ENCODE measurements around the gene PTPN6. TPM values are rescaled to one million over a fixed set of nuclear protein-coding genes. Genes with fewer than 3 reads are reported as not detected.
A peak's percentile ranks its signal among the peaks of the same experiment; 100 is the strongest.

The PTPN6 gene
- total RNA-seq, 2 experiments from 2014 or later = 354 to 397 TPM

DNA sequence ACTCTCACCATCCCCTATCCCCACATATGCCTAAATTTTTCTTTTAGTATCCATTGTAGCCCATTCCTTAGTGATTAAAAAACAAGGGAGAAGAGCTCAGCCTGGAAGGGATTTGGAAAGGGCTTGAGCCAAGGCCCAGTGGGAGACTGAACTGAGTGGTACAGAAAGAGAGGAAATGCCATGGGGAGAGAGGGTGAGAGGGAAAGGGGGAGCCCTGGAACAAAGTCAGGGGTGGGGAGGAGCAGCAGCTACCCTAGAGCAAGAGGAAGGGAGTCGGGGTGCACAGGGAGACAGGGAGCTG is 26.0 kb upstream of the PTPN6 start:
- Mint-ChIP-seq H3K4me1 (ENCODE audit: low read depth) (peaks cover 63% of the 10 kb centered on the region), H3K36me3 (ENCODE audit: low read depth) (peaks cover 32% of the 10 kb centered on the region), H3K27me3 (ENCODE audit: low read depth) (no peaks in the 10 kb centered on the region), H3K27ac (peak overlapping the region; percentile 2), H3K9me3 (ENCODE audit: insufficient read depth) (no peaks in the 10 kb centered on the region), H3K4me3 (no peak overlapping the region)
- ATAC-seq (no peak), DNase-seq (no peak)
- ChIA-PET CTCF (interaction anchor here (0.8 to 8.0 kb wide), 18 partner anchors 12 to 187 kb away, joined by 3 to 106 read pairs (median 6); partner anchors contain the start of genes C12orf57, C1RL, LPCAT3 and RNU7-1), POLR2A (interaction anchor here (0.6 to 8.3 kb wide), 9 partner anchors 12 to 193 kb away, joined by 3 to 94 read pairs (median 3); partner anchors contain the start of genes C12orf57, ENO2, RNU7-1 and SPSB2)

DNA sequence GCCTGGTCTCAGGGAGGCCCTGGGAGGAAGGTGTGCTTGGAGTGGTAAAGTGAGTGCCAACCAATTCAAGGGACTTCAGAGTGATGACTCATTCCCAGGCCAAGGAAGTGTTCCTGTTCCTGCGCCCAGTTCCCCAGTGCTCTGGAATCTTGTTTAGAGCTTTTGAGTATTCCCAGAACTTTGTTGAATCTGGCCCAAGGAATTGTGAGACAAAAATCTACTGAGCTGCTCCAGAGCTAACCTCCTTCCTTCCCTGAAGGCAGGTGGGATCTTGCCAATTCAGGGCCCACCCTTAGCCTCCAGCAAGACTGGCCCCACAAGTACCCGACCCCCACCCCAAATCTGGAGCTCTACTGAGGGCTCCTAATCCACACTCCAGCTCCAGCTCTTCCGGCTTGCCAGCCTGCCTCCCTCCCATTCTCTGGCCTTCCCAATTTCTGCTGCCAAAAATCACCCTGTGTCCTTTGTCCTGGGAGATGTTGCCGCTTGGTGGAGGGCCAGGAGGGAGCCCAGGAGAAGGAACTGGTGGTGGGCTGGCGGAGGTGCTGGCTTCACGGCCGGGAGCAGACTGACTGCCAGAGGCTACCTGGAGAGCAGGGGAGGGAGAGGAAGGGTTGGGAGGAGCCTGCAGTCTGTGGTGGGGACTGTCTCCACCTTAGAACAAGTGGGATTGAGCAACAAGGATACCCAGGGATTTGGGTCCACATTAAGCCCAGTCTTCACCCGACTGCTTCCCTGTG is 25.4 kb upstream of the PTPN6 start:
- no peak for ATAC-seq
- POLR2A ChIA-PET = interaction anchor here (0.6 to 8.3 kb wide), 11 partner anchors 12 to 192 kb away, joined by 3 to 94 read pairs (median 5); partner anchors contain the start of genes C12orf57, ENO2, LPCAT3 and RNU7-1
- peak overlapping the region; percentile 2 for H3K27ac Mint-ChIP-seq
- CTCF ChIA-PET = interaction anchor here (0.8 to 8.0 kb wide), 18 partner anchors 11 to 187 kb away, joined by 3 to 106 read pairs (median 6); partner anchors contain the start of genes C12orf57, C1RL, LPCAT3 and RNU7-1
- H3K27me3 Mint-ChIP-seq (ENCODE audit: low read depth) = no peaks in the 10 kb centered on the region
- peaks cover 65% of the 10 kb centered on the region for H3K4me1 Mint-ChIP-seq (ENCODE audit: low read depth)
- DNase-seq = no peak
- peak overlapping the region; percentile 31 for H3K4me3 Mint-ChIP-seq
- no peaks in the 10 kb centered on the region for H3K9me3 Mint-ChIP-seq (ENCODE audit: insufficient read depth)
- H3K36me3 Mint-ChIP-seq (ENCODE audit: low read depth) = peaks cover 32% of the 10 kb centered on the region

DNA sequence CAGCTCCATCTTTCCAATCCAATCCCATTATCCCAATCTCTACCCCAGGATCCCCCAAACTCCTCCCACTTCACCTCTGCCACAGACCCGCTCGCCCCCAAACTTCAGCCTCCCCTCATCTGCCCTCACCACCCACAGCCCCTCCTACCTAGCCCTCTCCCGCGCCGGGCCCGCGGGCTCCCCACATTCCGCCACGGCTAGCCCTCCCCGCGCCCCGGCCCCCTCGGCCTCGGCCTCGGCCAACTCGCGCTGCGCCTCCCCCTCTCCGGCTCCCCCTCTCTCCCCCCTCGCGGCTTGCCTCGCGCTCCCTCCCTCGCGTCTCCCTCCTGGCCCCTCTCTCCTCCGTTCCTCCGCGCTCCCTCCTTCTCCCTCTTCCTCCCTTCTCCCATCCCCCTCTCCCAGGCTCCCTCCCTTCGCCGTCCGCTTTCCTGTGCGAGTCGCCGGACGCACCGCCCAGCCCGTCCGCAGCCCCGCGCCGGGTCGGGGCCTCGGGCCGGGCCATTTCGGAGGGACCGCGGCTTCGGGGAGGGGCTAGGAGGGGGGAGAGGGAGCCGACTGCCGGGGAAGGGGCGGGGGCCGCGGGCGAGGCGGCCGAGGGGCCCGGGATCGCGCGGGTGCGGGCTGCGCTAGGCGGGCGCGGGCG is 23.7 kb upstream of the PTPN6 start, which contains the start of gene ATN1:
Gene ATN1, plus strand, starts transcription at position 581 of the 643 bp plus-strand sequence. CDS start 6,043 bp downstream, outside the sequence.
- Mint-ChIP-seq H3K27ac (peak within 1 kb of the TSS; percentile 53), H3K27me3 (ENCODE audit: low read depth) (no peaks in the 10 kb centered on the region), H3K36me3 (ENCODE audit: low read depth) (peaks cover 16% of the 10 kb centered on the region), H3K4me1 (ENCODE audit: low read depth) (peaks cover 68% of the 10 kb centered on the region), H3K4me3 (peak within 1 kb of the TSS; percentile 78), H3K9me3 (ENCODE audit: insufficient read depth) (no peaks in the 10 kb centered on the region)
- peak; percentile 51 for DNase-seq
- ATAC-seq = peak; percentile 34
- ChIA-PET POLR2A (interaction anchor here (0.8 to 8.3 kb wide), 5 partner anchors 10 to 59 kb away, joined by 3 to 94 read pairs (median 17); partner anchors contain the start of genes C12orf57, RNU7-1 and TPI1), CTCF (interaction anchor here (0.7 to 8.0 kb wide), 7 partner anchors 9 to 182 kb away, joined by 3 to 106 read pairs (median 14); partner anchors contain the start of genes C12orf57, RNU7-1, SPSB2 and TPI1)

DNA sequence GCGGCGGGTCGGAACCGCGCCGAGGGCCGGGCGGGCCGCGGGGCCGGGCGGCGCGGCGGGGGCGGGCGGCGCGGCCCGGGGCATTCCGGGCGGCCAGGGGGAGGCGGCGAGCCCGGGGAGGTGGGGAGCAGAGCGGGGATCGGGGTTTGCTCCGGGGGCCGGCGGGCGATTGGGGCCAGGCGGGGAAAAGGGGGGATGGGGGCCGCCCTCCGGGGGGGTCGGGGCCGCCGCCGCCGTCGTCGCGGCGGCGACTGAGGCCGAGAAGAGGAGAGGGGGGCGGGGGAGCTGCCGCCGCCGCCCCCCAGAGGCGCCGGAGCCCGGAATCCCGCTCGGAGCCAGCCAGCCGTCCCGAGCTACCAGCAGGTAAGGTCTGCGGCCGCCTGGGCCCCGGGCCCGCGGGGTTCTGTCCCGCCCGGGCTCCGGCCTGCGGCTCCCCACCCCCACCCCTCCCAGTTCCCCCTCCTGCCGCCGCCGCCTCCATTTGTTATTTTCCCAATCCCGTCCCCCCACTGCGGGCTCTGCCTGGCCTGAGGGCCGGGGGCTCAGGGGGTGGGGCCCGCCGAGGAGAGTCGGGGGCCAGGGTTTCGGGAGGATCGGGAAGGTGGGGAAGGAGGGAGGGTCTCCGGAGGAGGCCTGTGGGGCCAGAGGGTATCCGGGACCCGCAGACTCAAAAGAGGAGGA is 23.0 kb upstream of the PTPN6 start:
- Mint-ChIP-seq H3K4me3 (peak overlapping the region; percentile 72), H3K4me1 (ENCODE audit: low read depth) (peaks cover 69% of the 10 kb centered on the region), H3K9me3 (ENCODE audit: insufficient read depth) (no peaks in the 10 kb centered on the region), H3K27ac (peak overlapping the region; percentile 36), H3K27me3 (ENCODE audit: low read depth) (no peaks in the 10 kb centered on the region), H3K36me3 (ENCODE audit: low read depth) (peaks cover 13% of the 10 kb centered on the region)
- ATAC-seq (peak; percentile 4), DNase-seq (no peak)
- ChIA-PET POLR2A (interaction anchor here (1.1 to 8.3 kb wide), 4 partner anchors 9 to 16 kb away, joined by 3 to 94 read pairs (median 34); partner anchors contain the start of genes C12orf57 and RNU7-1), CTCF (interaction anchor here (0.7 to 8.0 kb wide), 5 partner anchors 9 to 60 kb away, joined by 3 to 106 read pairs (median 3); partner anchors contain the start of genes C12orf57, RNU7-1 and TPI1)

DNA sequence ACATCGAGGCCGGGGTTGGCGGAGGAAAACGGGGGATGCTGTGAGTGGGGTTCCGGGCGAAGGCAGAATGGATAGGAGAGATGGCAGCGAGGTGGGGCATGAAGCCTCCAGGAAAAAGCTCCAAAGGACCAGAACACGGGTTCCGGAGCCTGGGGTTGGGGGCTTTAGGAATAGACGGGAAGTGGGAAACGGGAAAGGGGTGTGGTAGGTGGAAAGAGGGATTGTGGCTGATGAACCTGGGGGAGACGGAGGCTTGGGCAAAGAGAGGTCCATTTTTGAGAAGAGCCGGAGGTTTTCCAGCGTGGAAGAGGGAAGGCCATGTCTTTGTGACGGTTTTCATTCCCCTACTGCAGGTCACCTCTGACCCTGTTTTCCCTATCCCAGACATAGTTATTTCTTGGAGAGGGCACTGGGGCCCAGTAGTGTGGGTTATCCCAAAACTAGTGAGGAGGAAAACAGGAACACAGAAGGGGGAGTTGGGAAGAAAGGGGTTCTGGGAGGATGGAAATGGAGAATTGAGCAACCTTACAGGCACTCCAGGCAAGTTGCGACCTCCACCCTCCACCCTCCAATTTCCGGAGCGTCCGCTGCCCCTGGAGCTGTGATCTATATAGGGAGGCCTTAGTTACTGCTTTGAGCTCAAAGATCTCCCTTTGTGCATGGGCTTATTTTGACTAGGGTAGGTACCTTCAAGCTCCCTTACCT is 22.3 kb upstream of the PTPN6 start:
- ChIA-PET POLR2A (interaction anchor here (1.1 to 8.3 kb wide), 4 partner anchors 9 to 16 kb away, joined by 3 to 94 read pairs (median 34); partner anchors contain the start of genes C12orf57 and RNU7-1), CTCF (interaction anchor here (0.7 to 8.0 kb wide), 7 partner anchors 8 to 61 kb away, joined by 3 to 106 read pairs (median 3); partner anchors contain the start of genes C12orf57, RNU7-1 and TPI1)
- peaks cover 13% of the 10 kb centered on the region for H3K36me3 Mint-ChIP-seq (ENCODE audit: low read depth)
- peak overlapping the region; percentile 72 for H3K4me3 Mint-ChIP-seq
- no peaks in the 10 kb centered on the region for H3K27me3 Mint-ChIP-seq (ENCODE audit: low read depth)
- DNase-seq (no peak), ATAC-seq (no peak)
- H3K27ac Mint-ChIP-seq = peak overlapping the region; percentile 36
- H3K4me1 Mint-ChIP-seq (ENCODE audit: low read depth) = peaks cover 71% of the 10 kb centered on the region
- H3K9me3 Mint-ChIP-seq (ENCODE audit: insufficient read depth) = no peaks in the 10 kb centered on the region

DNA sequence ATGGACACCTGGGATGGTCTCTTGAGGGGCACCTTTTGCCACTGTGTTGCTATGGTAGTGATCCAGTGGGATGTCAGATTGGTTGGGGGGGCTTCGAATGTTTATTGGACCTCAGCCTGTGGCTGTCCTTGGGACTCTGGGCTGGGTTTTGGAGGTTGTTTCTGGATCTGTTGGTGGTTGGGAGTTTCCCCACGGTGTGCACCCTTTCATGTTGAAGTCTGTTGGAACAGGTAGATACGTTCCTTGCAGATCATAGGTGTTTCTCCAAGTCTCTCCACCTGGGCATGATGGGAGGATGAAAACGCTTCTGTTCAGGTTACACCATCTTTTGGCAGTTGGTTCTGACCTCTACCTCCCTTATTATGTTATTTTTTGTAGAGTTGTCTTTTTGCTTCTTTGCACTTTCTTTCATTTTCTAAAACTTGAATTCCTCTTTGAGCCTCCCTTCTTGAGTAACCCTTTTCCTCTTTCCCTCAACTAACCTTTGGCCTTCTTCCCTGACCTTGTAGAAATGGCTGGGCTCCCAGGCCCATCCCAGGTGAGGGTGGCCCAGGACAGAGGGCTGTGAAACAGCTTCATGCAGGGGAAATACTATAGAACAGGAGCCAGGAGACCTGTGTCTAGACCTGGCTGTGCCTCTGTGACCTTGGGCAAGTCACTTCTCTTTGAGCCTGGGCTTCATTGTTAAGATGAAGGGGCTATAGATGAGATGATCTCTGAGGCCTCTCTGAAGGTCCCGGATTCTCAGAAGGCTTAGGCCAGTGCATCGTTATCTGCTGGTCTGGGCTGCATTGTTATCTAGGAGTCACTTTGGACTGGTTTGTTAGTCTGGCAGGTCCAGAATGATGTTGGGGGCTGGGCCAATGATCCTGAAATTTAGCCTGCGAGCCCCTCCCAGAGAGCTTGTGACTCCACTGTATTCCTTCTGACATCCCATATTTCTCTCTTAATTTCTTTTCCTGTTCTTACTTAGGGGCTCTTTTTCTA is 21.4 kb upstream of the PTPN6 start:
- H3K36me3 Mint-ChIP-seq (ENCODE audit: low read depth) = peaks cover 17% of the 10 kb centered on the region
- DNase-seq = no peak
- peaks cover 71% of the 10 kb centered on the region for H3K4me1 Mint-ChIP-seq (ENCODE audit: low read depth)
- ChIA-PET CTCF (interaction anchor here (0.8 to 8.0 kb wide), 4 partner anchors 7 to 35 kb away, joined by 3 to 106 read pairs (median 4); no protein-coding TSS in a partner anchor), POLR2A (interaction anchor here (0.6 to 8.3 kb wide), 5 partner anchors 8 to 60 kb away, joined by 3 to 94 read pairs (median 5); partner anchors contain the start of genes C12orf57 and RNU7-1)
- H3K27me3 Mint-ChIP-seq (ENCODE audit: low read depth) = no peaks in the 10 kb centered on the region
- H3K9me3 Mint-ChIP-seq (ENCODE audit: insufficient read depth) = no peaks in the 10 kb centered on the region
- H3K27ac Mint-ChIP-seq = peak overlapping the region; percentile 53
- H3K4me3 Mint-ChIP-seq = peak overlapping the region; percentile 72
- no peak for ATAC-seq

DNA sequence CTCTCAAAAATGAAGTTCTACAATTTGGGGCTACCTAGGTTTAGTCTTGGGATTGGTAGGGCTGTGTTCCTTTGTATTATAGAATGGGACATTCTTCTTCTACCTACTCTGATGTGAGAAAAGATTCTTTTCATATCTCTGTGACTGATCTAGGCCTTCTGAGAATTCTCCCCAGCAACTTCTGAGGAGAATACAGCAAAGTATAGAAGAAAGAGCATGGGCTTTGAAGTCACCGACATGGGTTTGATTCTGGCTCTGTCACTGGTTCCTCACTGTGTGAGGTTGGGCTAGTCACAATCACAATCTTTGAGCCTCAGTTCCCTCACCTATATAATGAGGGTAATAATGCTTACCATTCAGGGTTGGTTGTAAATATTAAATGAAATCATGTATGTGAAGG is 18.4 kb upstream of the PTPN6 start:
- Mint-ChIP-seq H3K27ac (peak overlapping the region; percentile 79), H3K4me3 (no peak overlapping the region), H3K9me3 (ENCODE audit: insufficient read depth) (no peaks in the 10 kb centered on the region), H3K4me1 (ENCODE audit: low read depth) (peaks cover 74% of the 10 kb centered on the region), H3K36me3 (ENCODE audit: low read depth) (peaks cover 33% of the 10 kb centered on the region), H3K27me3 (ENCODE audit: low read depth) (no peaks in the 10 kb centered on the region)
- ChIA-PET CTCF (interaction anchor here (0.7 to 9.8 kb wide), 5 partner anchors 5 to 60 kb away, joined by 3 to 106 read pairs (median 6); partner anchors contain the start of genes ATN1, C12orf57, RNU7-1 and SPSB2), POLR2A (interaction anchor here (4.9 kb wide), 1 partner anchor 11 kb away, joined by 48 read pairs; the partner anchor contains the start of genes C12orf57 and RNU7-1)
- DNase-seq (no peak), ATAC-seq (peak; percentile 16)

DNA sequence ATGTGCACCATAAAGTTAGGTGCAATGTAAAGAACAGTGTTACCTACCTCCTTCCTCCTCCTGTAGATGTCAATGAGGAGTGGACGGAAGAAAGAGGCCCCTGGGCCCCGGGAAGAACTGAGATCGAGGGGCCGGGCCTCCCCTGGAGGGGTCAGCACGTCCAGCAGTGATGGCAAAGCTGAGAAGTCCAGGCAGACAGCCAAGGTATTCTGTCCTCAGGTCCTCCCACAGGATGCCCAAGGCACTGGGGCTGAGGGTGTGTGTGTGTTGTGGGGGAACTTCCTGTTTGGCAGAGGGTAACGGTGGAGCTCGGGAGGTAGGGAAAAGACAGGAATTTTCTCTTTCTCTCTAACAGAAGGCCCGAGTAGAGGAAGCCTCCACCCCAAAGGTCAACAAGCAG is 17.0 kb upstream of the PTPN6 start:
- ATAC-seq (no peak), DNase-seq (no peak)
- no peaks in the 10 kb centered on the region for H3K9me3 Mint-ChIP-seq (ENCODE audit: insufficient read depth)
- peaks cover 34% of the 10 kb centered on the region for H3K36me3 Mint-ChIP-seq (ENCODE audit: low read depth)
- peak overlapping the region; percentile 4 for H3K4me3 Mint-ChIP-seq
- H3K4me1 Mint-ChIP-seq (ENCODE audit: low read depth) = peaks cover 76% of the 10 kb centered on the region
- ChIA-PET POLR2A (interaction anchor here (0.8 to 4.9 kb wide), 2 partner anchors 10 to 84 kb away, joined by 3 to 48 read pairs; partner anchors contain the start of genes C12orf57, LPCAT3 and RNU7-1), CTCF (interaction anchor here (0.8 to 9.8 kb wide), 6 partner anchors 7 to 84 kb away, joined by 3 to 106 read pairs (median 4); partner anchors contain the start of genes ATN1, C12orf57, LPCAT3 and RNU7-1)
- no peaks in the 10 kb centered on the region for H3K27me3 Mint-ChIP-seq (ENCODE audit: low read depth)
- peak overlapping the region; percentile 60 for H3K27ac Mint-ChIP-seq

DNA sequence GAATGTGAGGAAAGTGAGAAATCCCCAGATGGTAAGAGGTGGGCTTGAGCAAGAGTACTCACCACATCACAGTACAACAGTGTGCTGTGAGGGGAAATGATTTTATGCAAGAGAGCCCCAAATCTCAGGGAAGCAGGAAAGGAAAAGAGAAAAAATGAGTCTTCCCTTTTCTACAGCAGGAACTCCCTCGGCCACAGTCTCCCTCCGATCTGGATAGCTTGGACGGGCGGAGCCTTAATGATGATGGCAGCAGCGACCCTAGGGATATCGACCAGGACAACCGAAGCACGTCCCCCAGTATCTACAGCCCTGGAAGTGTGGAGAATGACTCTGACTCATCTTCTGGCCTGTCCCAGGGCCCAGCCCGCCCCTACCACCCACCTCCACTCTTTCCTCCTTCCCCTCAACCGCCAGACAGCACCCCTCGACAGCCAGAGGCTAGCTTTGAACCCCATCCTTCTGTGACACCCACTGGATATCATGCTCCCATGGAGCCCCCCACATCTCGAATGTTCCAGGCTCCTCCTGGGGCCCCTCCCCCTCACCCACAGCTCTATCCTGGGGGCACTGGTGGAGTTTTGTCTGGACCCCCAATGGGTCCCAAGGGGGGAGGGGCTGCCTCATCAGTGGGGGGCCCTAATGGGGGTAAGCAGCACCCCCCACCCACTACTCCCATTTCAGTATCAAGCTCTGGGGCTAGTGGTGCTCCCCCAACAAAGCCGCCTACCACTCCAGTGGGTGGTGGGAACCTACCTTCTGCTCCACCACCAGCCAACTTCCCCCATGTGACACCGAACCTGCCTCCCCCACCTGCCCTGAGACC is 15.6 kb upstream of the PTPN6 start:
- POLR2A ChIA-PET = interaction anchor here (0.7 to 20.8 kb wide), 8 partner anchors 8 to 69 kb away, joined by 3 to 1099 read pairs (median 7); partner anchors contain the start of genes ATN1, C12orf57, PTPN6 and RNU7-1
- peaks cover 35% of the 10 kb centered on the region for H3K36me3 Mint-ChIP-seq (ENCODE audit: low read depth)
- H3K4me1 Mint-ChIP-seq (ENCODE audit: low read depth) = peaks cover 69% of the 10 kb centered on the region

More for the DNA sequence above, 15.6 kb upstream of the PTPN6 start:
- Mint-ChIP-seq H3K9me3 (ENCODE audit: insufficient read depth) (no peaks in the 10 kb centered on the region), H3K4me3 (peak overlapping the region; percentile 82), H3K27ac (peak overlapping the region; percentile 97), H3K27me3 (ENCODE audit: low read depth) (no peaks in the 10 kb centered on the region)
- DNase-seq (no peak), ATAC-seq (no peak)
- CTCF ChIA-PET = interaction anchor here (1.3 to 18.6 kb wide), 8 partner anchors 8 to 83 kb away, joined by 3 to 742 read pairs (median 21); partner anchors contain the start of genes ATN1, LPCAT3 and SPSB2
